ENCODE data around the gene POR. TPM values are rescaled to one million over a fixed set of nuclear protein-coding genes. Genes with fewer than 3 reads are reported as not detected.
"Not testable (repeated sequence)": the region's sequence is repeated elsewhere in the genome, so short reads cannot be mapped to it uniquely, and the experiment has no call there.

Gene POR
- total and polyA plus RNA-seq, 4 donors = 116 to 973 (median 474) TPM

- 92% methylated on average over 5 of the region's 5 CpGs for whole genome bisulfite sequencing
- no peak overlapping the region for H3K27ac ChIP-seq (ENCODE audit: low read depth in 1 of 2, low read length in 2 of 2)
- no peak overlapping the region for H3K4me3 ChIP-seq (ENCODE audit: low read depth in 1 of 3, low read length in 3 of 3)
- TF ChIP-seq GABPA (IDR thresholded peaks at IDR 0.05 in 1 of 2, conservative IDR thresholded peaks at IDR 0.05 in 1 of 2) (no peak), SP1 (IDR thresholded peaks at IDR 0.05) (no peak), REST (IDR thresholded peaks at IDR 0.05) (no peak), NR2F2 (IDR thresholded peaks at IDR 0.05) (no peak), FOXA1 (IDR thresholded peaks at IDR 0.05) (no peak), HNF4A (conservative IDR thresholded peaks at IDR 0.05) (no peak), ZBTB33 (IDR thresholded peaks at IDR 0.05) (no peak), YY1 (IDR thresholded peaks at IDR 0.05) (no peak), RXRA (IDR thresholded peaks at IDR 0.05) (no peak), MAX (IDR thresholded peaks at IDR 0.05) (no peak), FOXA2 (IDR thresholded peaks at IDR 0.05) (no peak), RAD21 (IDR thresholded peaks at IDR 0.05) (no peak), JUND (IDR thresholded peaks at IDR 0.05) (no peak), EGR1 (IDR thresholded peaks at IDR 0.05; ENCODE audit: low read depth in 2 of 2) (no peak), TAF1 (conservative IDR thresholded peaks at IDR 0.05) (no peak), CTCF (IDR thresholded peaks at IDR 0.05; ENCODE audit: low read depth, low read length, missing input control) (no peak), ATF3 (IDR thresholded peaks at IDR 0.05) (no peak), HNF4G (IDR thresholded peaks at IDR 0.05) (no peak)
- H3K9ac ChIP-seq (ENCODE audit: low read depth in 1 of 2, low read length in 2 of 2) = no peak overlapping the region
- H3K27me3 ChIP-seq (ENCODE audit: control insufficient read depth in 4 of 4, insufficient read depth in 4 of 4, low read length in 3 of 4) = no peaks in the 10 kb centered on the region
- no peak for DNase-seq (ENCODE audit: low spot score)
- no peaks in the 10 kb centered on the region for H3K36me3 ChIP-seq (ENCODE audit: control insufficient read depth in 4 of 4, insufficient read depth in 3 of 4, low read depth in 1 of 4, low read length in 3 of 4)
- H3K9me3 ChIP-seq (ENCODE audit: control insufficient read depth in 4 of 4, low read length in 3 of 4) = no peaks in the 10 kb centered on the region
- H3K4me1 ChIP-seq (ENCODE audit: control insufficient read depth in 4 of 4, insufficient read depth in 4 of 4, low read length in 3 of 4) = peaks cover 8 to 33% (median 21%) of the 10 kb centered on the region in 4 donors
Measured at GRCh38 chr7:75909521-75910132, 5.3 kb upstream of the POR start.

GRCh38 chr7:75911186-75911585 is 3.8 kb upstream of the POR start:
- not testable (repeated sequence) for H3K36me3 ChIP-seq (ENCODE audit: control insufficient read depth in 4 of 4, insufficient read depth in 3 of 4, low read depth in 1 of 4, low read length in 3 of 4); H3K27me3 ChIP-seq (ENCODE audit: control insufficient read depth in 4 of 4, insufficient read depth in 4 of 4, low read length in 3 of 4); H3K27ac ChIP-seq (ENCODE audit: low read depth in 1 of 2, low read length in 2 of 2); DNase-seq (ENCODE audit: low spot score); H3K4me3 ChIP-seq (ENCODE audit: low read depth in 1 of 3, low read length in 3 of 3); H3K9ac ChIP-seq (ENCODE audit: low read depth in 1 of 2, low read length in 2 of 2); H3K9me3 ChIP-seq (ENCODE audit: control insufficient read depth in 4 of 4, low read length in 3 of 4)
- H3K4me1 ChIP-seq (ENCODE audit: control insufficient read depth in 4 of 4, insufficient read depth in 4 of 4, low read length in 3 of 4) = peaks cover 8 to 22% (median 15%) of the 10 kb centered on the region in 4 donors
- WGBS = 70% methylated on average over 12 of the region's 12 CpGs

Measured in liver (tissue), 9 donors.